Keratinocyte (primary cell): ENCODE results near the gene ZBTB33.

Source experiments
- EZH2 ChIP-seq: IDR thresholded peaks from one replicate; pipeline ENCODE4 v1.6.1; 2012; ENCODE audit warnings: inconsistent platforms, mild to moderate bottlenecking, low read length, moderate library complexity
- TF ChIP-seq, protein P1 (sequence below), 3 experiments: IDR thresholded peaks in 1 of 3; conservative IDR thresholded peaks in 1 of 3; optimal IDR thresholded peaks in 1 of 3; 2 replicates in 2 of 3; 3 replicates in 1 of 3; pipeline versions ENCODE3 to v1.5.1; 2011; ENCODE audit warnings: low read length in 3 of 3, mild to moderate bottlenecking in 3 of 3, moderate library complexity in 2 of 3, control low read depth in 1 of 3, inconsistent platforms in 1 of 3; ENCODE audit not compliant: insufficient read depth in 2 of 3; ENCODE audit errors: extremely low read depth in 1 of 3

DNA sequence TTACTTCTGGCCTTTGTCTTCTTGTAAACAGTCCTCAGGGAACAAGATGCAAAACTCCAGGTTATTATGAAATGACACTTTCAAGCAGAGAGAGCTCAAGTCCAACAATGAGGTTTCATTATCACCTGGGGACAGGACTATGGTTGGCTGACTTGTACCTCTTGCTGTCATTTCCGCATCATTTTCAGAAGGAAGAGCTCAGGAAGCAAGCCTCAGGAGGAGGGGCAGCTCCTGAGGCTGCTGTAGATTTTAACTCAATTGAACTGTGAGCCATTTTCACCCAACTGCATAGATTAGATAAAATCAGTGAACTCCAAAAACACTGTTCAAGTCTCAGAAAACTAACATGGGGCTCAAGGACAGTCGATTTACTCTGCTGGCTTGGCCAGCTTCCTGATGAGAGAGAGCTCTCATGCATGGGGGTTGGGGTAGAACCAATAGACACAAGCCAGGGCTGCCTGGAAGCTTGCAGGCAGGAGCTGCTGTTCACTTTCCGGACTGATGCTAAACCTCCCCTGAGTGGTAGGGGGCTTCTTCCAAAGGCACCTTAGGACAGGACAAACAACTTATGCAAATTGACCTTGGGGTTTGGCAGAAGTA lies 37.0 kb downstream of the ZBTB33 start:
- TF ChIP-seq, protein P1, sequence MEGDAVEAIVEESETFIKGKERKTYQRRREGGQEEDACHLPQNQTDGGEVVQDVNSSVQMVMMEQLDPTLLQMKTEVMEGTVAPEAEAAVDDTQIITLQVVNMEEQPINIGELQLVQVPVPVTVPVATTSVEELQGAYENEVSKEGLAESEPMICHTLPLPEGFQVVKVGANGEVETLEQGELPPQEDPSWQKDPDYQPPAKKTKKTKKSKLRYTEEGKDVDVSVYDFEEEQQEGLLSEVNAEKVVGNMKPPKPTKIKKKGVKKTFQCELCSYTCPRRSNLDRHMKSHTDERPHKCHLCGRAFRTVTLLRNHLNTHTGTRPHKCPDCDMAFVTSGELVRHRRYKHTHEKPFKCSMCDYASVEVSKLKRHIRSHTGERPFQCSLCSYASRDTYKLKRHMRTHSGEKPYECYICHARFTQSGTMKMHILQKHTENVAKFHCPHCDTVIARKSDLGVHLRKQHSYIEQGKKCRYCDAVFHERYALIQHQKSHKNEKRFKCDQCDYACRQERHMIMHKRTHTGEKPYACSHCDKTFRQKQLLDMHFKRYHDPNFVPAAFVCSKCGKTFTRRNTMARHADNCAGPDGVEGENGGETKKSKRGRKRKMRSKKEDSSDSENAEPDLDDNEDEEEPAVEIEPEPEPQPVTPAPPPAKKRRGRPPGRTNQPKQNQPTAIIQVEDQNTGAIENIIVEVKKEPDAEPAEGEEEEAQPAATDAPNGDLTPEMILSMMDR (optimal IDR thresholded peaks at IDR 0.05 in 1 of 3, IDR thresholded peaks at IDR 0.05 in 1 of 3, conservative IDR thresholded peaks at IDR 0.05 in 1 of 3; ENCODE audit: extremely low read depth in 1 of 3, insufficient read depth in 2 of 3, low read length in 3 of 3): no peak
- TF ChIP-seq EZH2: no peak
